Stimulated activated CD4-positive, alpha-beta T cell treated with anti-CD3 and anti-CD28 coated beads, Interleukin-12 subunit alpha, Interleukin-12 subunit beta, amount 100 ng/mL, for 24 hours (primary cell): ENCODE data around the gene CCDC106.

Experiments used
- DNase-seq, 2 experiments: peaks; one replicate each; pipeline ENCODE4 v3.0.0-alpha.2; 2020; ENCODE audit warnings: low read depth in 2 of 2

The CCDC106 gene

GRCh38 chr19:55681131-55682092, 33.4 kb downstream of the CCDC106 start:
- DNase-seq: no peak

GRCh38 chr19:55683449-55684261, 35.6 kb downstream of the CCDC106 start:
- no peak for DNase-seq

GRCh38 chr19:55684946-55685681, 37.1 kb downstream of the CCDC106 start:
- no peak for DNase-seq

GRCh38 chr19:55685776-55686175, 37.8 kb downstream of the CCDC106 start:
- no peak for DNase-seq

- no peak for DNase-seq
These were observed 38.5 kb downstream of the CCDC106 start for GRCh38 chr19:55686311-55687050.

- DNase-seq: no peak
These were observed 39.5 kb downstream of the CCDC106 start for GRCh38 chr19:55687281-55688201.

GRCh38 chr19:55688422-55689218, 40.6 kb downstream of the CCDC106 start:
- no peak for DNase-seq

GRCh38 chr19:55689411-55690108, 41.5 kb downstream of the CCDC106 start:
- DNase-seq: no peak

GRCh38 chr19:55690109-55690768, 42.2 kb downstream of the CCDC106 start:
- DNase-seq: no peak

GRCh38 chr19:55690769-55691545, 42.9 kb downstream of the CCDC106 start:
- DNase-seq: no peak

GRCh38 chr19:55691561-55692481, 43.8 kb downstream of the CCDC106 start:
- no peak for DNase-seq

- no peak for DNase-seq
These were observed 44.7 kb downstream of the CCDC106 start for GRCh38 chr19:55692681-55693081.

- no peak for DNase-seq
These were observed 45.4 kb downstream of the CCDC106 start for GRCh38 chr19:55693336-55693974.

GRCh38 chr19:55694241-55694655, 46.2 kb downstream of the CCDC106 start:
- DNase-seq: no peak

- DNase-seq: no peak
These were observed 46.9 kb downstream of the CCDC106 start for GRCh38 chr19:55694656-55695491.
